ACC112 (cell line): Measurements from ENCODE around the gene UBXN4.
A peak's percentile ranks its signal among the peaks of the same experiment; 100 is the strongest.
"Not testable (repeated sequence)": the region's sequence is repeated elsewhere in the genome, so short reads cannot be mapped to it uniquely, and the experiment has no call there.

ENCODE experiments used
- H2AFZ ChIP-seq: fragments of 200-600 bp; sonication (generic); one replicate; pipeline ENCODE4 v1.6.0; 2017; ENCODE audit warnings: antibody characterized with exemption, low read length; ENCODE audit not compliant: unreplicated experiment
- H3K27ac ChIP-seq: fragments of 200-600 bp; sonication (generic); 2 replicates; pipeline ENCODE4 v1.5.1; 2014; ENCODE audit warnings: low read depth, mild to moderate bottlenecking, antibody characterized with exemption, low read length, moderate library complexity
- H3K27me3 ChIP-seq: fragments of 200-600 bp; sonication (generic); 2 replicates; pipeline ENCODE4 v1.6.1; 2014; ENCODE audit warnings: mild to moderate bottlenecking, antibody characterized with exemption, low read length, moderate library complexity, mixed read lengths; ENCODE audit not compliant: insufficient read depth
- H3K36me3 ChIP-seq: fragments of 200-600 bp; sonication (generic); 2 replicates; pipeline ENCODE4 v1.6.1; 2016; ENCODE audit warnings: mild to moderate bottlenecking, antibody characterized with exemption, low read length, moderate library complexity, mixed read lengths; ENCODE audit not compliant: insufficient read depth
- H3K4me1 ChIP-seq: fragments of 200-600 bp; sonication (generic); one replicate; pipeline ENCODE4 v1.6.1; 2016; ENCODE audit warnings: low read length, mixed read lengths; ENCODE audit not compliant: insufficient read depth, unreplicated experiment, control insufficient read depth
- H3K4me3 ChIP-seq: fragments of 200-600 bp; sonication (generic); 2 replicates; pipeline ENCODE4 v1.5.1; 2014; ENCODE audit warnings: mild to moderate bottlenecking, low read depth, low read length
- H3K79me2 ChIP-seq: fragments of 200-600 bp; sonication (generic); one replicate; pipeline ENCODE4 v1.6.0; 2016; ENCODE audit warnings: low read length; ENCODE audit not compliant: control insufficient read depth, unreplicated experiment, insufficient read depth

Gene UBXN4, protein sequence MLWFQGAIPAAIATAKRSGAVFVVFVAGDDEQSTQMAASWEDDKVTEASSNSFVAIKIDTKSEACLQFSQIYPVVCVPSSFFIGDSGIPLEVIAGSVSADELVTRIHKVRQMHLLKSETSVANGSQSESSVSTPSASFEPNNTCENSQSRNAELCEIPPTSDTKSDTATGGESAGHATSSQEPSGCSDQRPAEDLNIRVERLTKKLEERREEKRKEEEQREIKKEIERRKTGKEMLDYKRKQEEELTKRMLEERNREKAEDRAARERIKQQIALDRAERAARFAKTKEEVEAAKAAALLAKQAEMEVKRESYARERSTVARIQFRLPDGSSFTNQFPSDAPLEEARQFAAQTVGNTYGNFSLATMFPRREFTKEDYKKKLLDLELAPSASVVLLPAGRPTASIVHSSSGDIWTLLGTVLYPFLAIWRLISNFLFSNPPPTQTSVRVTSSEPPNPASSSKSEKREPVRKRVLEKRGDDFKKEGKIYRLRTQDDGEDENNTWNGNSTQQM

DNA sequence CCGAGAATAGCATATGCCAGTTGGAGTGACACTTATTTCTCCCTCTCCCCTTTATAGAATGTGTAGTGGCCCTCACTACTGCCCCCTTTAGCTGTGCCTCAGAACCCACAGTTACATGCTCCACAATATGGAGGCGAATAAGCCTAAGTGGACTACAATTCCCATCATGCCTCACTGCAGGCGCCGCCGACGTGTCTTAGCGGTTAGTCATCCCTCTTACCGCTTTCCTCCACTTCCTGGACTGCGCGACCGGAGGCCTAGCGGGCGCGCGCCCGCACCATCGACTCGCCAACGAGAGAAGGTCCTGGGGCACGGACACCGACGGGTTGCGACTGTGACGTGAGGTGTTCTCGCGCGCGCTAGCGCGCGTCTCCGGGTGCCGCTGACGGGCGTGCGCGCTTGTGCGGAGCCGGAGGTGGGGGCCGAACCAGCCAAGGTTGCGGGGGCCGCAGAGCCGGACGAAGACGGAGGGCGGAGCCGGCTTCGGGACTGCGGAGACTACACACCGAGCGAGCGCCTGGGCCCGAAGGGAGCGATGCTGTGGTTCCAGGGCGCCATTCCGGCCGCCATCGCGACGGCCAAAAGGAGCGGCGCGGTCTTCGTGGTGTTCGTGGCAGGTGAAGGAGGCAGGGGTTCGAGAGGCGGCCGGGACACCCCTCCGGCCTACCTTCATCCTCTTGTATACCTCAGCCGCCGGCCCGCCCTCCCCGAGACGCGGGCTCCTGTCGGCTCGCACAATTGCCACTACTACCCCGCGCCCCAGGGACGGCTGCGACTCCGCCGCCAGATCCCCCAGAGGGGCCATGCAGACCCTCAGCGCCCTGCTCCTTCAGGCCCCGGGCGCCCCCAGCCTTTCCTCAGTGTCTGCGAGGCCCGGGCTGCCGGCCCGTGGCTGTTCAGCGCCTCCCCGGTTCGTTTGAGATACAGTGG is at the start of gene UBXN4:
Gene UBXN4 (plus strand): TSS at position 461 of the 930 bp plus-strand sequence. CDS start 75 bp downstream, at position 536.
- no peaks in the 10 kb centered on the region for H3K27me3 ChIP-seq
- H3K79me2 ChIP-seq = peaks cover 47% of the 10 kb centered on the region
- peak within 1 kb of the TSS; percentile 91 for H3K27ac ChIP-seq
- H3K36me3 ChIP-seq = peaks cover 7% of the 10 kb centered on the region; the same call in 1 of the 2 replicates
- H3K4me3 ChIP-seq = peak within 1 kb of the TSS; percentile 98
- H3K4me1 ChIP-seq = peaks cover 21% of the 10 kb centered on the region
- peak within 1 kb of the TSS; percentile 95 for H2AFZ ChIP-seq

DNA sequence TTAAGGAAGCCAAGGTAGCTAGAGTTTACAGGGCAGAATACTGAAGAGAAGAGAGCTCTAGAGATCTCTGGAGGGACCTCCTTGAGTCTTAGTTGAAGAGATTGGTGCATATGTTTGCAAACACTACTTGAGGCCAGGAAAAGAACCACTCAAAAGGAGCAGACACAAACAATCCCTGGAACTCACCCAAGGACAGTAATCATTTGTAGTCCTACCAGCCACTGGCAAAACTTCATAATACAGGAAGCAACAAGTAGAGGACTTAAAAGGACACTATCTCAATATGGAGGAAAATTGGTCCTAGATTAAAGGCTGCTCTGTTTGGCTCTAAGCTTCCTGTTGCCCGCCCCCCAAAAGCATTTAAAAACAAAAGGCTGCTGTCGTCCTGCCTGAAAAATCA is 46.9 kb upstream of the UBXN4 start:
- Histone ChIP-seq H3K79me2 (no peaks in the 10 kb centered on the region), H3K36me3 (no peaks in the 10 kb centered on the region; the same call in 1 of the 2 replicates), H3K4me1 (no peaks in the 10 kb centered on the region), H3K27ac (no peak overlapping the region), H2AFZ (no peak overlapping the region), H3K4me3 (no peak overlapping the region), H3K27me3 (no peaks in the 10 kb centered on the region)

DNA sequence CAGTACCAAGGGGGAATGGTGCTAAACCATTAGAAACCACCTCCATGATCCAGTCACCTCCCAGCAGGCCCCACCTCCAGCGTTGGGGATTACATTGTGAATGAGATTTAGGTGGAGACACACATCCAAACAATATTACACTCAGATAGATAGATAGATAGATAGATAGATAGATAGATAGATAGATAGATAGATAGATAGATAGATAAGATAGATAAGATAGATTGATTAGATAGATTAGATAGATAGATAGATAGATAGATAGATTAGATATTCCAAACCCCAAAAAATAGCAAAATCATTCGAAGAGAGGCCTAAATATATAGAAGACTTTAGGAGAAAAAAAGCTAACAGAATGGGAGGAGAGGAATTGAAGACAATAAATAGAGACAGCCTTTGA is 42.8 kb upstream of the UBXN4 start:
- H3K27me3 ChIP-seq = no peaks in the 10 kb centered on the region
- no peak overlapping the region for H3K27ac ChIP-seq
- peaks cover 4% of the 10 kb centered on the region for H3K4me1 ChIP-seq
- H3K4me3 ChIP-seq = no peak overlapping the region
- no peaks in the 10 kb centered on the region for H3K79me2 ChIP-seq
- H2AFZ ChIP-seq = no peak overlapping the region
- H3K36me3 ChIP-seq = no peaks in the 10 kb centered on the region

DNA sequence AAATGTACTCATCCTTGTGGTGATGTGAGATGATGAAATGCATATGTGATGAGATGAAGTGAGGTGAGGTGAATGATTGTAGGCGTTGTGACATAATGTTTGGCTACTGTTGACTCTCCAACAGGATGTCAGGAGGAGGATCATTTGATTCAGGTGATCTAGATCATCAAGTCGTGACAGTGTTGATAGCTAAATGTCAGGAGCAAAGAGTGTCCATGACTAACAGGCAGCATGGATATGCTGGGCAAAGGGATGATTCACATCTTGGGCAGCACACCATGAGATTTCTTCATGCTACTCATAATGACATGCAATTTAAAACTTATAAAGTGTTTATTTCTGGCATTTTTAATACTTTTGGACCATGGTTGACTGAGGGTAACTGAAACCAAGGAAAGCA is 40.2 kb upstream of the UBXN4 start:
- Histone ChIP-seq H3K27ac (no peak overlapping the region), H3K27me3 (no peaks in the 10 kb centered on the region), H3K36me3 (no peaks in the 10 kb centered on the region), H2AFZ (no peak overlapping the region), H3K79me2 (no peaks in the 10 kb centered on the region), H3K4me1 (peaks cover 4% of the 10 kb centered on the region), H3K4me3 (no peak overlapping the region)

DNA sequence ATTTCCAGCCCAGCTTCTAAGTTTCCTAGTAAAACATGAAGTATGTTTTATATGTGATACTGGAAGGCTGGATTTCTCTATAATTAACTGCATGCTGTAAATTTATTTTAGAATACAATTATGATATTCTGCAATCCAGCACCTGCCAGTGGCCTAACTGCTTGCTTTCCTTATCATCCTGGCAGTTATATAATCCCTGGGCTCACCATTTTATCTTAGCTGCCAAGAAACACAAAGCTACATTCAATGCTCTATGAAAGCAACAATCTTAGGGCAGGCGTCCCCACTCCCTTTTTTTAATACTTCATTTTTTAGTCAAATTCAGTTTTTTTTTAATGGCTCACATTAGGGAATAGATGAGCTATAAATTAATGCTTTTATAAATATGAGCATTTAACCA is 38.4 kb upstream of the UBXN4 start:
- Histone ChIP-seq H3K4me1 (peaks cover 4% of the 10 kb centered on the region), H3K27ac (no peak overlapping the region), H3K4me3 (no peak overlapping the region), H2AFZ (no peak overlapping the region), H3K36me3 (no peaks in the 10 kb centered on the region), H3K79me2 (no peaks in the 10 kb centered on the region), H3K27me3 (no peaks in the 10 kb centered on the region)

DNA sequence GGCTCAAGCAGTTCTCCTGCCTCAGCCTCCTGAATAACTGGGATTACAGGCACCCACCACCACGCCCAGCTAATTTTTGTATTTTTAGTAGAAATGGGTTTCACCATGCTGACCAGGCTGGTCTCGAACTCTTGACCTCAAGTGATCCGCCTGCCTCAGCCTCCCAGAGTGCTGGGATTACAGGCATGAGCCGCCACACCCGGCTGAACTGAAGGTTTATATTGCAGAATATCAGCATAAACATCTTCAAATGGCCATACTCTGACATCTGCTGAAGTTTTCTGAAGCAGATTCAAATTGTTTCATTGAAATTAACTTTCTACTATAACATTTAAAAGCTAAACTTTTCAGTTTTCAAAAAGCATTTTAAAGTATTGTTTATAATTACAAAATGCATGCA is 37.6 kb upstream of the UBXN4 start:
- H3K4me1 ChIP-seq, H2AFZ ChIP-seq, H3K79me2 ChIP-seq, H3K36me3 ChIP-seq, H3K27ac ChIP-seq, H3K4me3 ChIP-seq, H3K27me3 ChIP-seq: not testable (repeated sequence)

DNA sequence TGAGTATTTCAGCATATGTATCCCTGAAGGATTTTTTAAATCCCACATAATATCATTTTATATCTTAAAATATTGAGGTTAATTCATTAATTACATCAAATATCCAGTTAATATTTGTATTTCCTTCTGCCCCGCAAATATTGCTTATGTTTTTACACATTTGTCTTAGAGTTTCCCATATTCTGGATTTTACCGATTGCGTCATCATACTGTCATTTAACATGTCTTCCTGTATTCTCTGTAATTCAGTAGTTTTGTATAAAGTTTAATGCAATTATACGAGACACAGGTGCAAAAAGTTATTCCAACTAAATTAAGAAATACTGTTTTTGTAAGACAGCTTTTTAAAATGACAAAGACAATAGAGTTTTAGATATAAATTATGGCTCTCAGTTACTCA is 33.5 kb upstream of the UBXN4 start:
- Histone ChIP-seq H3K27ac (no peak overlapping the region), H3K36me3 (no peaks in the 10 kb centered on the region), H3K4me3 (no peak overlapping the region), H3K4me1 (no peaks in the 10 kb centered on the region), H3K79me2 (no peaks in the 10 kb centered on the region), H2AFZ (no peak overlapping the region), H3K27me3 (no peaks in the 10 kb centered on the region)

DNA sequence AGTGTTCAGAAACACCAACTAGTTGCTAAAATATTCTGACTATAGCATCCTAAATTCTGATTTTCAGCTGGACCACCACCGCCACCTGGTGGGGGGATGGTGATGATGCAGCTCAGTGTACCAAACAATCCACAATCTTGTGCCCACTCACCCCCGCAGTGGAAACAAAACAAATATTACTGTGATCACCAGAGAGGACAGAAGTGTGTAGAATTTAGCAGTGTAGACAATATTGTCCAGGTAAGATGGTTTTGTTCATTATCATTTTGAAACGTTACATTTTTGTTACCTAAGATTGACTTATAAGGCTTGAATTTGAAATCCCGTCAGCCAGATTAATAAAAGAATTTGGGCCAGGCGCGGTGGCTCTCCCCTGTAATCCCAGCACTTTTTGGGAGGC is 31.7 kb upstream of the UBXN4 start:
- H3K4me3 ChIP-seq = no peak overlapping the region
- H3K27me3 ChIP-seq = no peaks in the 10 kb centered on the region
- no peak overlapping the region for H3K27ac ChIP-seq
- H3K79me2 ChIP-seq = no peaks in the 10 kb centered on the region
- no peak overlapping the region for H2AFZ ChIP-seq
- no peaks in the 10 kb centered on the region for H3K36me3 ChIP-seq
- H3K4me1 ChIP-seq = no peaks in the 10 kb centered on the region

DNA sequence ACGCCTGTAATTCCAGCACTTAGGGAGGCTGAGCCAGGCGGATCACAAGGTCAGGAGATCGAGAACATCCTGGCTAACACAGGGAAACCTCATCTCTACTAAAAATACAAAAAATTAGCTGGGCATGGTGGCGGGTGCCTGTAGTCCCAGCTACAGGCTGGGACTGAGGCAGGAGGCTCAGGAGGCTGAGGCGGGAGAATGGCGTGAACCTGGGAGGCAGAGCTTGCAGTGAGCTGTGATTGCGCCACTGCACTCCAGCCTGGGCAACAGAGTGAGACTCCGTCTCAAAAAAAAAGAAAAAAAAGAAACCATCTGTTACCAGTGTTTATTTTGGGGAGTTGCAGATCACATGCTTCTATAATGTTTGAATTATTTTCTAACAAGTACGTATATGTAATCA is 26.6 kb upstream of the UBXN4 start:
- H2AFZ ChIP-seq, H3K4me3 ChIP-seq, H3K27me3 ChIP-seq, H3K27ac ChIP-seq, H3K4me1 ChIP-seq, H3K79me2 ChIP-seq, H3K36me3 ChIP-seq: not testable (repeated sequence)

DNA sequence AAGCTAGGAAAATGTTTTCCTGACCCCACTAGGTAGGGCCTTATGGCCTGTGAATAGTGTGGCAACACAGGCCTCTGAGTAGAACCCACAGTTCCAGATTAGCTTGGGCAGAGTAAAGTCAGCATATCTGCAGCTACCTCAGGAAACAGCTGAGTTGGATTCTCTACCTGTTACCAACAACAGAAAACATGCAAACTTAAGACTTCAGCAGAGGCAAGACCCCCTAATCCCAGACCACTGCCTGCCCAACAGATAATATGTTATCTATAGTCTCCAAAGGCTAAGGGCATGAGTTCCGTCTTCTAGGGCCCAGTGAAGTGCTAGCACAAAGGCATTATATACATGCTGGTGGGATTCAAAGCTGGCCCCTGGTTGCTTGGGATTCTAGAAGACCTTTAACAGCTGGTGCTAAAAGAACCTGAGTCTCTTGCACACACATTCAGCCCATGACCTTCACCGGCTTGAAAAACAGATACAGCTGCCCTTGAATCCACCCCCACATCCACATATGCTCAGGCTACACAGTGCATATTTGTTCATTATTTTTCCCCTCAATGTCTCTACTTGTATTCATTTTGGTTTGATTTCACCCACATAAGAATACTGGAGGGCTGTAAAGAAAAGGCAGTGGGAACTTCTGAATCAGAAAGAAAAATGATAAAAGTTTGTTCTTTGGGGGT is 13.5 kb upstream of the UBXN4 start:
- H3K27me3 ChIP-seq = no peaks in the 10 kb centered on the region
- no peak overlapping the region for H3K4me3 ChIP-seq
- H3K27ac ChIP-seq = no peak overlapping the region
- no peaks in the 10 kb centered on the region for H3K36me3 ChIP-seq
- H3K4me1 ChIP-seq = no peaks in the 10 kb centered on the region
- no peak overlapping the region for H2AFZ ChIP-seq
- H3K79me2 ChIP-seq = no peaks in the 10 kb centered on the region
